Measurements from ENCODE around the gene PTGFRN. TPM values are rescaled to one million over a fixed set of nuclear protein-coding genes. Genes with fewer than 3 reads are reported as not detected.
"Not testable (repeated sequence)": the region's sequence is repeated elsewhere in the genome, so short reads cannot be mapped to it uniquely, and the experiment has no call there.

The PTGFRN gene
- total RNA-seq, 1 donor from 2014 or later: 111 TPM

DNA sequence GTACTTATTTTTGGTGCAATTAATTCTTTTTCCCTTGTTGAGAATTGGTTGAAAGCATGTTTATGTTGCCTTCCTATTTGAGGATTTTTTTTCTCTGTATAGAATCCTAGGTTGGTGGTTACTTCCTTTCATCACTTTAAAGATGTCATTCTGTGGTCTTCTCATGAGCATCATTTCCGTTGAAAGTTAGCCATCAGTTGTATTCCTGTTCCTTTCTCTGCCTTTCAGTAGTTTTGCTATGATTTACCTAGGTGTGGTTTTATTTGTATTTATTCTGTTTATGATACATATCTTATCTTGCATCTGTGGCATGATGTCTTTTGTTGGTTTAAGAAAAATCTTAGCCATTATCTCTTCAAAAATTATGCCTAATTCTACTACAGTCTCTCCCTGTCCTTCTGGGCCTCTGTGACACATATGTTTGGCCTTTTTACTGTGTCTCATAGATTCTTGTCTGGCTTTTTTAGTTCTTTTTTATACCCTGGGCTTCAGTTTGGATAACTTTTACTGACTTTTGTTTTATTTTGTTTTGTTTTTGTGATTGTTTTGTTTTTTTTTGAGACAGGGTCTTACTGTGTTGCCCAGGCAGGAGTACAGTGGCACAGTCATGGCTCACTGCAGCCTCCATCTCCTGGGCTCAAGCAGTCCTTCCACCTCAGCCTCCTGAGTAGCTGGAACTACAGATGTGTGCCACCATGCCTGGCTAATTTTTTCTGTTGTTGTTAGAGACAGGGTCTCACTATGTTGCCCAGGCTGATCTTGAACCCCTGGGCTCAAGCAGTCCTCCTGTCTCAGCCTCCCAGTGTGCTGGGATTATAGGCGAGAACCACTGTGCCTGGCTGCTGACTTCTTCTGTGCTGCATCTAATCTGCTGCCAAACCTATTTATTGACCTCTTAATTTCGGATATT lies 24.1 kb downstream of the PTGFRN start:
- Histone ChIP-seq H3K4me3 (no peak overlapping the region), H3K9me3 (replicated peaks) (no peaks in the 10 kb centered on the region), H3K4me1 (peaks cover 31% of the 10 kb centered on the region), H3K36me3 (no peaks in the 10 kb centered on the region), H3K27ac (replicated peaks) (no peak overlapping the region), H3K27me3 (ENCODE audit: low read depth) (no peaks in the 10 kb centered on the region)
- TF ChIP-seq, protein P1, sequence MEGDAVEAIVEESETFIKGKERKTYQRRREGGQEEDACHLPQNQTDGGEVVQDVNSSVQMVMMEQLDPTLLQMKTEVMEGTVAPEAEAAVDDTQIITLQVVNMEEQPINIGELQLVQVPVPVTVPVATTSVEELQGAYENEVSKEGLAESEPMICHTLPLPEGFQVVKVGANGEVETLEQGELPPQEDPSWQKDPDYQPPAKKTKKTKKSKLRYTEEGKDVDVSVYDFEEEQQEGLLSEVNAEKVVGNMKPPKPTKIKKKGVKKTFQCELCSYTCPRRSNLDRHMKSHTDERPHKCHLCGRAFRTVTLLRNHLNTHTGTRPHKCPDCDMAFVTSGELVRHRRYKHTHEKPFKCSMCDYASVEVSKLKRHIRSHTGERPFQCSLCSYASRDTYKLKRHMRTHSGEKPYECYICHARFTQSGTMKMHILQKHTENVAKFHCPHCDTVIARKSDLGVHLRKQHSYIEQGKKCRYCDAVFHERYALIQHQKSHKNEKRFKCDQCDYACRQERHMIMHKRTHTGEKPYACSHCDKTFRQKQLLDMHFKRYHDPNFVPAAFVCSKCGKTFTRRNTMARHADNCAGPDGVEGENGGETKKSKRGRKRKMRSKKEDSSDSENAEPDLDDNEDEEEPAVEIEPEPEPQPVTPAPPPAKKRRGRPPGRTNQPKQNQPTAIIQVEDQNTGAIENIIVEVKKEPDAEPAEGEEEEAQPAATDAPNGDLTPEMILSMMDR (IDR thresholded peaks at IDR 0.05; ENCODE audit: borderline replicate concordance): no peak
- intact Hi-C loops (cut with micrococcal nuclease): no loop called here
- no peak for DNase-seq

DNA sequence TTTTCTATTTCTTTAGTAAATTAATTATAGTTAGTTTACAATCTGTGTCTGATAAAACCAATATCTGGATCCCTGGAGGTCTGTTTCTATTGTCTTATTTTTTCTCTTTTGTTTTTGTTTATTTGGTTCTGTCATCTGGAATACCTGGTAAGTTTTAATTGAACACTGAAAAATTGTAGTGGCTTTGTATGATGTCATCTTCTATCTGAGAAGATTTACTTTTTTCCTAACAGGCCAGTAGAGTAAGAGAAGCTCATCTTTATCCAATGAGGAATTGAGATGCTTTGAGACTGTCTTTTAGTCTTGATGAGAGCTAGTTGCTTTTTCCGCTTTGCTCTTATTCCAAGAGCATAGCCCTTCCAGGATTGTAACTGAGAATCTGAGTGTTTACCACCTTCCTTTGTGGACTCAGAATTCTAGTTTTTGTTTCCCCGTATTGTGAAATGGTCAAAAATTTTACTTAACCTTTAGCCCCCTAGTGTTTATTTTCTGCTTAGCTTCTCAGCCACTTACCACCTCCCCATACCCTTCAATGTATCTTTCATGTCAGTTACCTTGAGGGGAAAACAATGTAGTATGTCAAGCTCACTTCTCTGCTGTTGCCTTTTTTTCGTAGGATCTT lies 25.0 kb downstream of the PTGFRN start:
- intact Hi-C loops (cut with micrococcal nuclease): no loop called here
- no peaks in the 10 kb centered on the region for H3K9me3 ChIP-seq (replicated peaks)
- H3K36me3 ChIP-seq: no peaks in the 10 kb centered on the region
- H3K27ac ChIP-seq (replicated peaks): no peak overlapping the region
- no peak for DNase-seq
- no peaks in the 10 kb centered on the region for H3K27me3 ChIP-seq (ENCODE audit: low read depth)
- TF ChIP-seq, protein P1 (IDR thresholded peaks at IDR 0.05; ENCODE audit: borderline replicate concordance): peak; percentile 31
- no peak overlapping the region for H3K4me3 ChIP-seq
- peaks cover 31% of the 10 kb centered on the region for H3K4me1 ChIP-seq

DNA sequence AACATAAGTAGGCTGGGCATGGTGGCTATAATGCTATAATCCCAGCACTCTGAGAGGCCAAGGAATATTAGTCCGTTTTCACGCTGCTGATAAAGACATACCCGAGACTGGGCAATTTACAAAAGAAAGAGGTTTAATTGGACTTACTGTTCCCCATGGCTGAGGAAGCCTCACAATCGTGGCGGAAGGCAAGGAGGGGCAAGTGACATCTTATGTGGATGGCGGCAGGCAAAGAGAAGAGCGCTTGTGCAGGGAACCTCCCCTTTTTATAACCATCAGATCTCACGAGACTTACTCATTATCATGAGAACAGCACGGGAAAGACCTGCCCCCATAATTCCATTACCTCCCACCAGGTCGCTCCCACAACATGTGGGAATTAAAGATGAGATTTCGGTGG lies 28.5 kb downstream of the PTGFRN start:
- intact Hi-C loops (cut with micrococcal nuclease): no loop called here
- TF ChIP-seq, protein P1 (IDR thresholded peaks at IDR 0.05; ENCODE audit: borderline replicate concordance): no peak
- peaks cover 26% of the 10 kb centered on the region for H3K4me1 ChIP-seq
- DNase-seq: no peak
- peaks cover 5% of the 10 kb centered on the region for H3K36me3 ChIP-seq
- no peak overlapping the region for H3K4me3 ChIP-seq
- H3K27me3 ChIP-seq (ENCODE audit: low read depth): no peaks in the 10 kb centered on the region
- no peak overlapping the region for H3K27ac ChIP-seq (replicated peaks)
- H3K9me3 ChIP-seq (replicated peaks): no peaks in the 10 kb centered on the region

DNA sequence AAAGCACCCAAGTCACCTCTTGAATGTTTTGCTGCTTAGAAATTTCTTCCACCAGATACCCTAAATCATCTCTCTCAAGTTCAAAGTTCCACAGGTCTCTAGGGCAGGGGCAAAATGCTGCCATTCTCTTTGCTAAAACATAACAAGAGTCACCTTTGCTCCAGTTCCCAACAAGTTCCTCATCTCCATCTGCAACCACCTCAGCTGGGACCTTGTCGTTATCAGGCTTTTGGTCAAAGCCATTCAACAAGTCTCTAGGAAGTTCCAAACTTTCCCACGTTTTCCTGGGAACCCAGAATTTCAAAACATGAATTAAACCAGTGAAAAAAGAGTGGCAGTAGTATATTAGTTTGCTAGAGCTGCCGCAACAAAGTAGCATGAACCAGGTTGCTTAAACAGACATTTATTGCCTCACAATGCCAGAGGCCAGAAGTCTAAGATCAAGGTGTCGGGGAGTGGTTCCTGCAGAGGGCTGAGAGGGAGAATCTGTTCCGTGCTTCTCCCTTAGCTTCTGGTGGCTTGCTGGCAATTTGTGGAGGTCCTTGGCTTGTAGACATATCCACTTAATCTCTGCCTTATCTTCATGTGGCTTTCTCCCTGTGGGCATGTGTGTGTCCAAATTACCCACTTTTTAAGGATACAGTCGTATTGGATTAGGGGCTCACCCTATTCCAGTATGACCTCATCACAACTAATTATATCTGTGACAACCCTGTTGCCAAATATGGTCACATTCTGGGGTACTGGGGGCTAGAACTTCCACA lies 30.2 kb downstream of the PTGFRN start:
- H3K36me3 ChIP-seq; H3K27ac ChIP-seq (replicated peaks); H3K4me3 ChIP-seq; H3K9me3 ChIP-seq (replicated peaks); H3K27me3 ChIP-seq (ENCODE audit: low read depth); DNase-seq; intact Hi-C loops (cut with micrococcal nuclease): not testable (repeated sequence)
- H3K4me1 ChIP-seq: peaks cover 31% of the 10 kb centered on the region

DNA sequence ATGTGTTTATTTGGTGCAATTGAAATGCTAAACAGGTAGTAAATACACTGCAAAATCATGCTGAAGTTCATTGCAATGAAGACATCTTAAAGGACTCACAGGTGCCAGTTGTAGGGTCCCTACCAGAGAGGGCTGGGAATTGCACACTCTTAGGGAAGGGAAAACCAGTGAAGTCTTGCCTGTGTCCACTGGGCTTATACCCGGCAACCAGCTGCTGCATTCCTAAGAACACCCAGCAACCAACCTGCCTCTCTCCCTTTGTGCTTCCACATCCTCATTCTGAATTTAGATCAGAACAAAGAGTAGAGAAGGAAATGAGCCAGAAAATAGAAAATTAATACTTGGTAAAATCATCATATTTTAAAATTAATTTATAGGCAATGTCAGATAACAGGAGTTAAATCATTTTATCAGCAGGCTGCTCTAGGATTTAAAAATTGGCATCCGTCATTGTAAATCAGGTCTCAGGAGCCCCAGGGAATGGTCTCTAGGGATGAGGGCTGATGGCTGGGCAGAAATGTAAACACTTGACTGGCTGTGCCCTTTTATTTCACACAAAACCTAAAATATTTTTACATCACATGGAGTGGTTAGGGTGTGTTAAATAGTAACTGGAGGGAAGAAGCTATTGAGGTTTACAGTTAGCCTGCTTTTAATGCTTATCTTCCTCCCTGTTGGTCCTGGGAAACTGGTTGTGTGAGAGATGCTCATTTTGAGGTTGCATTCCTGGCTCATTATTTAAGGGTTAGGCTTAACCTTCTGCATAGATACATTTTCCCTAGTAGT lies 31.3 kb downstream of the PTGFRN start:
- no peaks in the 10 kb centered on the region for H3K27me3 ChIP-seq (ENCODE audit: low read depth)
- TF ChIP-seq, protein P1 (IDR thresholded peaks at IDR 0.05; ENCODE audit: borderline replicate concordance): no peak
- no peaks in the 10 kb centered on the region for H3K9me3 ChIP-seq (replicated peaks)
- peaks cover 16% of the 10 kb centered on the region for H3K36me3 ChIP-seq
- DNase-seq: no peak
- no peak overlapping the region for H3K27ac ChIP-seq (replicated peaks)
- intact Hi-C loops (cut with micrococcal nuclease): no loop called here
- peaks cover 27% of the 10 kb centered on the region for H3K4me1 ChIP-seq
- no peak overlapping the region for H3K4me3 ChIP-seq
